Measurements from ENCODE around the gene TUBA4A. TPM values are rescaled to one million over a fixed set of nuclear protein-coding genes. Genes with fewer than 3 reads are reported as not detected.
A peak's percentile ranks its signal among the peaks of the same experiment; 100 is the strongest.

The TUBA4A gene
- total and polyA plus RNA-seq, 12 donors = 13.4 to 741 (median 27.0) TPM

GRCh38 chr2:219282943-219283581, 29.3 kb upstream of the TUBA4A start:
- intact Hi-C loops (cut with DNase I) = no loop called here
- DNase-seq = peak in 1 of 7 donors; percentile 22
- peaks cover 0 to 53% of the 10 kb centered on the region in 2 donors for H3K36me3 ChIP-seq (replicated peaks in 1 of 2)
- peak overlapping the region in 1 of 5 donors; percentile 99 for H3K27ac ChIP-seq
- 91 to 95% (median 92%) methylated on average over 17 of the region's 17 CpGs for WGBS, 4 donors
- no peaks in the 10 kb centered on the region for H3K27me3 ChIP-seq
- no peaks in the 10 kb centered on the region for H3K9me3 ChIP-seq (replicated peaks in 1 of 3)
- TF ChIP-seq CTCF (IDR thresholded peaks at IDR 0.05) (no peak), POLR2A (IDR thresholded peaks at IDR 0.05) (no peak)
- peaks cover 14 to 29% of the 10 kb centered on the region in 2 donors for H3K4me1 ChIP-seq (replicated peaks in 1 of 2)
- H3K4me3 ChIP-seq = no peak overlapping the region

GRCh38 chr2:219282375-219282774, 28.7 kb upstream of the TUBA4A start:
- DNase-seq = peak in 1 of 7 donors; percentile 14
- H3K27me3 ChIP-seq = no peaks in the 10 kb centered on the region
- H3K4me1 ChIP-seq (replicated peaks in 1 of 2) = peaks cover 14 to 33% of the 10 kb centered on the region in 2 donors
- 81 to 92% (median 87%) methylated on average over 5 of the region's 5 CpGs for WGBS, 4 donors
- peak overlapping the region in 1 of 5 donors; percentile 99 for H3K27ac ChIP-seq
- TF ChIP-seq POLR2A (IDR thresholded peaks at IDR 0.05) = no peak
- TF ChIP-seq CTCF (IDR thresholded peaks at IDR 0.05) = no peak
- intact Hi-C loops (cut with DNase I) = no loop called here
- no peaks in the 10 kb centered on the region for H3K9me3 ChIP-seq (replicated peaks in 1 of 3)
- peaks cover 0 to 53% of the 10 kb centered on the region in 2 donors for H3K36me3 ChIP-seq (replicated peaks in 1 of 2)
- H3K4me3 ChIP-seq = no peak overlapping the region

GRCh38 chr2:219281588-219281987, 27.9 kb upstream of the TUBA4A start:
- no peak for DNase-seq
- TF ChIP-seq CTCF (IDR thresholded peaks at IDR 0.05) (no peak), POLR2A (IDR thresholded peaks at IDR 0.05) (no peak)
- Histone ChIP-seq H3K4me1 (replicated peaks in 1 of 2) (peaks cover 14 to 33% of the 10 kb centered on the region in 2 donors), H3K36me3 (replicated peaks in 1 of 2) (peaks cover 0 to 53% of the 10 kb centered on the region in 2 donors), H3K9me3 (replicated peaks in 1 of 3) (no peaks in the 10 kb centered on the region), H3K27ac (peak overlapping the region in 1 of 5 donors; percentile 99), H3K27me3 (no peaks in the 10 kb centered on the region), H3K4me3 (no peak overlapping the region)
- intact Hi-C loops (cut with DNase I) = no loop called here
- WGBS, 4 donors = 81 to 84% (median 83%) methylated on average over 7 to 8 of the region's 8 CpGs

- Histone ChIP-seq H3K27ac (peak overlapping the region in 3 of 5 donors; percentile 94 to 99 (median 99)), H3K9me3 (replicated peaks in 1 of 3) (no peaks in the 10 kb centered on the region), H3K4me3 (no peak overlapping the region), H3K27me3 (no peaks in the 10 kb centered on the region), H3K4me1 (replicated peaks in 1 of 2) (peaks cover 14 to 32% of the 10 kb centered on the region in 2 donors), H3K36me3 (replicated peaks in 1 of 2) (peaks cover 0 to 50% of the 10 kb centered on the region in 2 donors)
- TF ChIP-seq CTCF (IDR thresholded peaks at IDR 0.05) (no peak), POLR2A (IDR thresholded peaks at IDR 0.05) (no peak)
- WGBS, 4 donors = 92 to 96% (median 94%) methylated on average over 4 of the region's 4 CpGs
- DNase-seq = no peak
- intact Hi-C loops (cut with DNase I) = no loop called here
Observed at GRCh38 chr2:219280651-219281050, 26.9 kb upstream of the TUBA4A start.
